HT1080 (cell line): ENCODE data around the gene DCBLD1. TPM values are rescaled to one million over a fixed set of nuclear protein-coding genes. Genes with fewer than 3 reads are reported as not detected.
"Not testable (repeated sequence)": the region's sequence is repeated elsewhere in the genome, so short reads cannot be mapped to it uniquely, and the experiment has no call there.

ENCODE experiments used
- DNase-seq: peaks from one replicate; pipeline ENCODE4 v3.0.0-alpha.2; 2015; ENCODE audit warnings: low read depth
- polyA plus RNA-seq, 2 experiments: library from polyadenylated mRNA; depleted of rRNA; stranded (reverse); fragments of >200 nt; gene quantifications; 2 replicates each; pipeline ENCODE4 v1.2.3, GENCODE V29; 2015
- total RNA-seq: library from RNA; depleted of rRNA; stranded (reverse); fragments of >200 nt; shearing (Covaris generic); gene quantifications from 2 replicates; pipeline ENCODE4 v1.2.3, GENCODE V29; 2014; rRNA removed

Gene DCBLD1
- 29.5 and 30.7 TPM in 2 replicates for total RNA-seq
- 20.3 and 25.8 TPM in 2 replicates for polyA plus RNA-seq (2015; cell fraction: cytosol; rRNA removed)
- polyA plus RNA-seq (2015; cell fraction: nucleus; rRNA removed): 38.8 and 55.1 TPM in 2 replicates

DNA sequence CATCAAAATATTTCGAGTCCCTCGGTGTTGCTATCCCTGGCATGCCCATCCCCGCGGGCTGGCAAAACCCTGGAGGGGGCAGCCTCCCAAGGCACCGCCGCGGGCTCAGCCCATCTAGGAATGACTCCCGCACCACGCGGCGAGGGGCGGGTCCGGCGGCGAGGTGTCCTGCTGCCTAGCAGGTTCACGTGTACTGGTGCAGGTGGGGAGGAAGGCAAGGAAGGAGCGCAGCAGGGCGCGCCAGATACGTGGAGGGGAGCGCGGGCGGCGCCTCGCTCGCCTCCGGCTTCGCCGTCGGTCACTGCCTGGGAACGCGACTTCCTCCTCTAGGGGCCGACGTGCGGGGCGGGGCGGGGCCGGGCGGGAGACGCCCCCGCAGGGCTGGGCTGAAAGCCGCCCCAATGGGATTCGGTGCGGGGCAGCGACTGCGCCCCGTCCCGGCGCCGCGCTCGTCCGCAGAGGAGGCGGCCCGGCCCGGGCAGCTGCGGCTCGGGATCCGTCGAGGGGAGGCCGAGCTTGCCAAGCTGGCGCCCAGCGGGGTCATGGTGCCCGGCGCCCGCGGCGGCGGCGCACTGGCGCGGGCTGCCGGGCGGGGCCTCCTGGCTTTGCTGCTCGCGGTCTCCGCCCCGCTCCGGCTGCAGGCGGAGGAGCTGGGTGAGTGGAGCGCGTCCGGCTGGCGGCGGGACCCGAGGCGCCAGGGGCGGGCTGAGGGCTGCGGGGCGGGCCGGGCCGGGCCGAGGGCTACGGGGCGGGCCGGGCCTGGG lies at the start of gene DCBLD1:
TSS of gene DCBLD1 (plus strand) at position 435 of the 764 bp plus-strand sequence. CDS start at position 543, 108 bp downstream.
- peak; percentile 72 for DNase-seq

DNA sequence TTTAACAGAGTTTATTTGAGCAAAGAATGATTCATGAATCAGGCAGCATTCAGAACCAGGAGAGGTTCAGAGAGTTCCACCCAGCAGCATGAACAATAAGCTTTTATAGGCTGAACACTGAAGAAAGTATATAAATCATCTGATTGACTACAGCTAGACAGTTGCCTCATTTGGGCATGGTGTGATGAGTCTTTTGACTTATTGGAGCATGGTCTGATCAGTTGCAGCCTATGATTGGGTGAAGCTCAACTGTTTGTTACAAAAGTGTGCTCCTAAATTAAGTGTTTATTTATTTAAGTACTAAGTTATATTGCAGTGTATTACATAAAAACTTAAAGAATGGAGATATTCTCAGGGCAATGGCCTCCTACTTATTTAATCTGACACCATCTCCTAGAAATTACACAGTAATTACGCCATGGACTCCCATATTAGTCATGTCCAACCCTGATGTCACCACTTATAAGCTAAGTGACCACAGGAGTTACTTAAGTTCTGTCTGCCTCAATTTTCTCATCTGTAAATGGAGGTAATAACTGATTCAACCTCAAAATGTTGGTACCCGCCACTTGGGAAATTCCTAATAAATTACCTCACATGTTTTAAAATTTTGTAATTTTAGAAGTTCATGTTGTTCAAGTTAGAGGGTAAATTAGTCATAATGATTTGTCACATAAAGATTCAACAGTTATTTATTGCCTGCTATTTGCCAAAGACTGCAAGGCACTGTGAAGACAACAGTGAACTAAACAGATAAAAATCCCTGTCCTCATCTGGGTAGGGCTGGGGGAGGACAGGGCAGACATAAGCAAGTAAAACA lies 41.6 kb upstream of the DCBLD1 start:
- DNase-seq: peak; percentile 75

DNA sequence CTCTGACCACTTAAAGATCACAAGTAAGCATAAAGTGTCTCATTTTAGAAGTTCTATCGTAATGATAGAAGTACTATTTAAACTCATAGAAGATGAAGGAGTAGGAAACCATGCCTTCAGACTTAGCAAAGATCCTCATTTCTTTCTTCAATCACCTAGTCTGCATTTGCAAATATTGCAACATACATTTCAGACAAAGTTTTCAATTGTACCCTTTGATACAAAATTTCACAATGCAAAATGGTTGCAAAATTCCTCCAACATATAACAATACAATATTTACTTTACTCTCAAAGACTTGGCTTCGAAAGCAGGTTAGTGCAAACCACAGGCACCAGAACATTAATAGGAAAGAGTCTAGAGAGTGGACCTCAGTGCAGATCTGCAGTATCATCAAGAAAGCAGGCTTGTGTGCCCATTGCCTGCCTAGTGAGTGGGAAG lies 40.6 kb upstream of the DCBLD1 start:
- peak; percentile 32 for DNase-seq

DNA sequence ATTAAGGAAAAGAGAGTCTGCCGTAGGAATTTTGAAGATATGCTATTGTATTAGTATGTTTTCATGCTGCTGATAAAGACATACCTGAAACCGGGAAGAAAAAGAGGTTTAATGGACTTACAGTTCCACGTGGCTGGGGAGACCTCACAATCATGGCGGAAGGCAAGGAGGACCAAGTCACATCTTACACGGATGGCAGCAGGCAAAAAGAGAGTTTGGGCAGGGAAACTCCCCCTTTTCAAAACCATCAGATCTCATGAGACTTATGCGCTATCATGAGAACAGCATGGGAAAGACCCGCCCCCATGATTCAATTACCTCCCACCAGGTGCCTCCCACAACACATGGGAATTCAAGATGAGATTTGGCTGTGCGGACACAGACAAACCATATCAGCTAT lies 40.2 kb upstream of the DCBLD1 start:
- not testable (repeated sequence) for DNase-seq

DNA sequence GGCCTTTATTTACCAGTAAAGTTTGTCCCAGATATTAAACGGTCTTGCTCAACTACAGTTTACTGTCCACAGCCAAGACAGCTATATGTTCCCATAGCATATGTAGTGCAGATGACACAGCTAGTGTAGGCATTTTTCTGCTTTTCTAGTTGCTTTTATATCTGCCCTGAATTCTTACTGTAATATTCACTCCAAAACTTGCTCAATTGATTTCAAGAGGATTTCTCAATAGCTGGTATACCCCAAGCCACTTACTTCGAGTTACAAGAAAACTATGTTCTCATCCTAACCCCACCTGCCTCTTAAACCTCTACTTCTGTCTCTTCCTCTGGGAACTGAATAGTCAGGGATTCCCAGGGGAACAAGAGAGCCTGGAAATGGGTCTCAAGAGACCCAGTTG lies 37.9 kb upstream of the DCBLD1 start:
- DNase-seq: no peak

DNA sequence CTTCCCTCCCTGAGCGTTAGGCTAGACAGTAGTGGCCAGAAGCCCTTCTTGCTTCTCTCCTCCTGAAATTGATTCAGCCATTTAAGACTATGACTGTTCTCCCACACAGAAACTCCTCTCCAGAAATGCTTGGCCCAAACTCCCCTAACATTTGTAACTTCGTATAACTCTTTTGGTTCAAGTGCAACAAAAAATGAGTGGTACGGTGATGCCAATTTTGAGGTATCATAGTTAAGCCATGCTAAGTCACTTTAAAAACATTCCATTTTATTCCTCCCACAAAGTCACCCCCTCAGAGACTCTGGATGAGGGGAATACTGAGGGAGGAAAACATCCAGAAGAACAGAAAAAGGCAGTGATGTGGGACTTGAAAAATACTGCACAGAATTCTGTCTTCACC lies 35.6 kb upstream of the DCBLD1 start:
- DNase-seq: no peak

DNA sequence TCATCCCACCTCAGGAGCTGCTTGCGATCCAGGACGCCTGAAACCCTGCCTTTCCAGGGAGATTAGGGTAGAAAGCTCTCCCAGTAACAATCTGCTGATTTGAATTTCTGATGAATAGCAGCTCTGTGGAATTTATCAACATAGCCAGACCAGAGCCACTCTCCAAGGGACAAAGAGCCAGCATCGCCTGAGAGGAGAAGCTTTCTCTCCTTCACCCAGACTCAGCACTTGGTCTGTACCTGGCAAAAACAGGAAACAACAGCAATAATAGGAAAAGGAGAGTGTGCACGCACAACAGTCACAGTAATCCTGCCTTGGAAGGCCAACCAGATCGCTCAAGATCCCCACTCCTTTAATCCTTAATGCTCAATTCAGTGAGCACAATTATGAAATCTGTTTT lies 34.5 kb upstream of the DCBLD1 start:
- DNase-seq: no peak

DNA sequence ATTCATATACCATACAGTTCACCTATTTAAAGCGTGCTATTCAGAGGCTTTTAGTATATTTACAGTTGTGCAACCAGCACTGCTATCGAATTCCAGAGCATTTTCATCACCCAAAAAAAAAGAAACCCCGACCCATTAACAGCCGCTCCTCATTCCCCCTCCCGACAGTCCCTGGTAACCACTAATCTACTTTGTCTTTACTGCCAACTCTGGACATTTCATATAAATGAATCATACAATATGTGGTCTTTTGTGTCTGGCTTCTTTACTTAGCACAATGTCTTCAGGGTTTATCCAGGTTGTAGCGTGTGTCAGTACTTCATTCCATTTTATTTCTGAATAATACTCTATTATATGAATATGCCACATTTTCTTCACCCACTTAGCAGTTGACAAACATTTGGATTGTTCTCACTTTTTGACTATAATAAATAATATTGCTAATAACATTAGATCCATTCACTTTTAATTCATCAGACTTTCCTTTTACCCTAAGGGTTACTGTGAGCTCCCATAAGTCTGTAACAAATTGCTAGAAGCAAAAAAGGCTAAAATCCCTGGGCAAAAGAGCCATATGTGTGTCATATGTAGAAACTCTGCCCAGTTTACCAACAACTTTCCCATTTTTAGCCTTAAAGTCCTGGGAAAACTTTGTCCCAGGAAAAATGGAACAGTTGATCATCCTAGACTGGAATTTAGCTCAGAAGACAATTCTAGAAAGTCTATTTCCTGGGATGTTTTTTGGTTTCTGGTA lies 33.6 kb upstream of the DCBLD1 start:
- peak; percentile 95 for DNase-seq

DNA sequence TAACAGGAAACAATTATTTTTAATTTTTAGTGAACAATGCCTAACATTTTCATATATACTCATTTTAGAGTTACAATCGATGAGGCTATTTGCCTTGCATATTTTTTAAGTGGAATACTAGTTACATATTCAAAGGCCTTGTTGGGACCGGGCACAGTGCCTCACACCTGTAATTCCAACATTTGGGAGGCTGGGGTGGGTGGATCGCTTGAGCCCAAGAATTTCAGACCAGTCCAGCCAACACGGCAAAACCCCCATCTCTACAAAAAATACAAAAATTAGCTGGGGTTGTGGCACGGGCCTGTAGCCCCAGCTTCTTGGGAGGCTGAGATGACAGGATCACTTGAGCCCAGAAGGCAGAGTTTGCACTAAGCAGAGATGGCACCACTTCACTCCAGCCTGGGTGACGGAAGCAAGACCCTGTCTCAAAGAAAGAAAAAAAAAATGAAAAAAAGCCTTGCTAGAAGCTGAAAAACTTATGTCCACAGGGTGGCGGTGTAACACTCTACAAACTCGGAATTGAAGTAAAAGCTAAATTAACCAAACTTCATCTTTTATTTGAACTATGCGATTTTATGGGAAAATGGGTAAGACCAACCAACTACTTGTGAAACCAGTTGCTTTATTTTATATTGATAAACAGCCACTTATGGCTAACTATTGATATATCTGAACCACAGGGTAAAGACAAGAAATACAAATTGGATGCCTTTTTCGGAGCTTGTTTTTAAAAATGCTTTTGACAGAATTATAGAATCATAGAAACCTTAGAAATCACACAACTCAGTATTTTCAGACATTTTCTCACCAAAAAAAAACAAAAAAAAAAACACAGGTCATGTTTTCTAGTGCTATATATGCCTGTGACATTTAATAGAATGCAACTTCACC lies 32.7 kb upstream of the DCBLD1 start:
- DNase-seq: peak; percentile 72

DNA sequence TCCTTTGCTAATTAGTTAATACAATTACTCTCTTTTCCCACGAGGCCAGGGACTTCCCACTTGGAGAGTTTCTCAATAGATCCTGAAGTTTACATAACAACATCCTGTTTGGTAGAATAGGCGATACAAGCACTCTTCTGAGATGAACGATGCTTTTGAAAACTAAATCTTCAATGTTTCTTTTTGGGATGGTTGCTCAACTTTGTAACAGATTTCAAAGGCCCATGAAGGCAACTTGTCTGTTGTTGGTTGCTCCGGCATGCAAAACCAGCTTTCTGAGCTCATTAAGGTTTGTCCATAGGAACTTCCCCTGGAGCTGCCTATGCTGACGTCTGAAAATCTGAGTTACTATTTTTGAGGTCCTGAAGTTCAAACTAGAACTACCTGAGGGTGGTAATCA lies 30.8 kb upstream of the DCBLD1 start:
- DNase-seq: no peak

DNA sequence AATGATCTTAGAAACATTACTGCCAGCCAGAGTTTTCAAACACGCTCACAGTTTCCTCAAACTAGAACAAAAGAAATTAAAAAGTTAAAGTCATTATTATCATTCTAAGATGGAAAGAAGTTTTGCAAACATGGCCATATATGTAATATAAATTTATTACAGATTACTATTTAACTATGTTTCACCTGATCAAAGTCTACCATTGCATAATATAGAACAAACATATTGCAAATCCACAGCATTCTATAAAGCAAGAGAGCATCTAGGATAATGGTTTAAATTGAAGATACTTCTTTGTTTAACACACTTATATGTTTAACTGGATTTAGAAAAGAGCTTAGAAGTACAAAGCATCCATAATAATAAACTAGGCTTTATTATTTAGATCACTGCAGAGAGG lies 26.2 kb upstream of the DCBLD1 start:
- no peak for DNase-seq

DNA sequence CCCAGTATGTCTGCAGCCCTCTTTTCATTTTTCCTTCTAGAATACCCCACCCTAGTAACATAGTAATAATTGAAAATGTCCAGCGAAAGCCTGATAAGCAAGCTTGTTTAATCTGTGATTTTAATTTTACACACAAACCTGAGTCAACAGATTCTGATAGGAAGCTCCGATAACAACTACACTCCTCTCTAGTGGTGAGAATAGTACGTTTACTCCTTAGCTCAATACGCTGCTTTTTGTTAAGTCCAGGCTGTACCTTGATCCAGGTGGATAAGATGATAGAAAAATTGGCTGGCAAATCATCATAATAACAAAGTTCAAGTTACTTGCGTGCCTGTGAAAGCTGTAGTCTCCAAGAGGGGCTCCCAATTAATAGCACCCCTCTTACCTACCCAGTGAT lies 25.5 kb upstream of the DCBLD1 start:
- DNase-seq: no peak

DNA sequence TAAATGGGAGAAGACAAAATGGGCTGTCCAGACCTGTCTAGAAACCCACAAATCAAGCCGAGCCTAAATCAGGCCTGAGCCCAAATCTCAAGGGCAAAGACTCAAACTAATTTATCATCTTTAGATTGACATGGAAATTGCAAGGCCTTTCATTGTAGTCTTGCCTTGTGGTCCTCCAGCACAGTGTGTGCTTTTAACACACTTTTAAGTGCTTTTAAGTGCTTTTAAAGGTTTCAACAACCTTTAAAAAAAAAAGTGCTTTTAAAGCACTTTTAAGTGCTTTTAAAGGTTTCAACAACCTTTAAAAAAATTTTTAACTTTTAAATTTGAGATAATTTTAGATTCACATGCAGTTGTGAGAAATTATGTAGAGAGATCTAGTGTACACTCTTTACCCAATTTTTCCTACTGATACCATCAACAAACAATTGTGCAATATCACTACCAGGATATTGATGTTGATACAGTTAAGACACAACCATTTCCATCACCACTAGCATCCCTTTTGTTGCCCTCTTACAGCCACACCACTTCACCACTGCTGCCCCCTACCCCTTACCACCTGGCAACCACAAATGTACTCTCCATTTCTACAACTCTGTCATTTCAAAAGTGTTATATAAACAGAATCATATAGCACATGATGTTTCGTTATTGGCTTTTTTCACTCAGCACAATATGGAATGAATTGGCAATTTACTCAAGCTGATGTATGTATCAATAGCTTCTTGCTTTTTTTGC lies 23.1 kb upstream of the DCBLD1 start:
- no peak for DNase-seq

DNA sequence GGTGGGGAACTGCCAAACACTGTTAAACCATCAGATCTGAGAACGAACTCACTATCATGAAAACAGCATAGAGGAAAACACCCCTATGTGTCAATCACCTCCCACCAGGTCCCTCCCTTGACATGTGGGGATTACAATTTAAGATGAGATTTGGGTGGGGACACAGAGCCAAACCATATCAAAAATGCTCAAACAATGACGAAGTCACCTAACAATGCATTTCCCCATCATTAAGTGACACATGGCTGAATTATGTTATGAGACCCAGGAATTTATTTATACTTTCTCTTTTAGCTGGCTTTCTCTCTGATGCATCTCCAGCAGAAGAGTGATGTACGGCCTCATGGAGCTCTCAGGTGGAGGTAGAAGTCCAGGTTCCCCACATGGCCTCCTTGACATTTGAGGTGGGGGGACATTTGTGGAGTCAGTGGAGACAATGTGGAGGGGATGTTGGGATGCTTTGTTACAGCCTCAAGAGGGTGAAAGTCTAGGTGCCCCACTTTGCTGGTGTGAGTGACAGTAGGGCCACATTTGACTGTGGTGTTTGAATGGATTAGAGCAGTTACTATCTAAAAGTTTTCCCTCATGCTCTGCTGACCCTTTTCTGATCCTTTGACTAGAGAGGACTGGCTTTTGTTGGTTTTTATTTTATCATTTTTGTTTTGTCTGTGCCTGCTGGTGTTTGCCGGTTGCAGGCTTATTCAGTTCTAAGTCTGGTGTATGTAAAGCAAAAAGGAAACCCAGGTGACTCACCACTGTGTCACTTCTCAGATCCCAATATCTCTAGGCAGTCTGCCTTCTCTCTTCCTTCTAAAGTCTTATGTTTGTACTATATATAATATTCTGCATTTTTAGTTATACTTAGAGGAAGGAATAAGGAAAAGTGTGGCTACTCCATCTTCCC lies 18.5 kb upstream of the DCBLD1 start:
- DNase-seq: peak; percentile 83

DNA sequence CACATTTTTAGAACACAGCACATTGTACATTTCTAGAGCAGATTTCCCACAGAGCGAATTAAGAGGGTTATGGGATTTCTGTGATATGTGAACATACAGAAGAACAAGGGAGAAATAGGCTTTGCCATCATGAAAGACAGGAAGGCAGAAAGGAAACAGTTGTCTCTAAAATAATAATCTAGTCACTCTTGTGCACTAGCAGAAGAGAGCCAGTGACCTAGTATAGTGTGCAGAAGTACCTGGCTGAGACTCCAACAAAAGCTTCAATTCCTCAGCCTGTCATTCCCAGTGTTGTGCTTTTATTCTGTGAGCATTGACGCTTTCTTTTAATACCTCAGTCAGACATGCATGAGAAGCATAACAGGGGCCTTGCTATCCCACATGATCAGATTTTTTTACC lies 17.8 kb upstream of the DCBLD1 start:
- DNase-seq: no peak

DNA sequence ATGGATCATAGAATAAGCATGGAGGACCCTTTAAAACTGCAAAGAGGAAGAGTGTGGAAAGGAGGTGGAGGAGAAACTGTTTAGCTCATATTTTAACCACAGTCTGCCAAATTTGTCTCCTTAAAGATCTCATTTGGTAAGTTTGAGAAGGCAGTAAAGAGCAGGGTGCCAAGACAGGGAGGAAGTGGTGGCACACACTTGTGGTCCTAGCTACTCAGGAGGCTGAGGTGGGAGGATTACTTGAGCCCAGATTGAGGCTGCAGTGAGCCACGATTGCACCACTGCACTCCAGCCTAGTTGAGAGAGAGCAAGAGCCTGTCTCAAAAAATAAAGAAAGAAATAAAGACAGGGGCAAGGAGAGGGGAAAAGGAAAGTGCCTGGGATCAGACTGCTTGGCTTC lies 16.8 kb upstream of the DCBLD1 start:
- no peak for DNase-seq

DNA sequence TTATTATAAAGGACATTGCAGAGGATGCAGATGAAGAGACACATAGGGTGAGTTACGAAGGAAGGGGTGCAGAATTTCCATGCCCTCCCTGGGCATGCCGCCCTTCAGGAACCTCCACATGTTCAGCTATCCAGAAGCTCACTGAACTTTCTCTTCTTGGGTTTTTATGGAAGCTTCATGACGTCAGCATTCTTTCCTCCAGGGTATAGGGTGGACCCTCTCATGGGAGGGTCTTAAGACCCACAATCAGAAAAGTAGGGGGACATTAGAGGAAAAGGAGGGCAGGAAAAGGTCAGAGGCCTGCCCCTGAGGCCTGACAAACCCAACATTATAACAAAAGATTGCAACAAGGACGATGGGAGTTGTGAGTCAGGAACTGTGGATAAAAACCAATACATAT lies 14.6 kb upstream of the DCBLD1 start:
- DNase-seq: no peak

DNA sequence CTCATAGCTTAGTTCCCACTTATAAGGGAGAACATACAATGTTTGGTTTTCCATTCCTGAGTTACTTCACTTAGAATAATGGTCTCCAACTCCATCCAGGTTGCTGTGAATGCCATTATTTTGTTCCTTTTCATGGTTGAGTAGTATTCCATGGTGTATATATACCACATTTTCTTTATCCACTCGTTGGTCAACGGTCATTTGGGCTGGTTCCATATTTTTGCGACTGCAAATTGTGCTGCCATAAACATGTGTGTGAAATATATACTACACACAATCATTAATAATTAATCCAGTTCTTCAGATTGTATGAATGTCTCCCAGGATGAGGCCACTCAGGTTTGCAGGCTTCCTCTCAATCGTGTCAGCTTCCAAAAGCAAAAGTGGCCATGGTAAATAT lies 13.9 kb upstream of the DCBLD1 start:
- not testable (repeated sequence) for DNase-seq

DNA sequence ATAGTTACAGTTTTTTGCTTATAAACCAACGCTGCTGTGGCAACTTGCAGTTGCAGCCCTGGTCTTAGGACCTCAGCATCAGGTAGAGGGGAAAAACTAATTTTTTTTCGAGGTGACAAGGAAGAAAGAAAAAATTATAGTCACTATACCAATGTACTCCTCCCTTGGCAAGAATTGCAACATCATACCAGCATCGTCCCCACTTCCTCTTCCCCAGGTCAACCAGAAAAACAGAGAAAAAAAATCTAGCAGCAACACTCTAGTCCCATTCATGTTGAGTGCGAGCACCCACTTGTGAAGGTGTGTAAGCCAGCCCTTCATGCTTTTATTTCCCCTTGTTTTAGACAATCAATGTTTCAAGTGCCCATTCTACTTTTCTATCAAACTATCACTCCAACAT lies 13.1 kb upstream of the DCBLD1 start:
- DNase-seq: no peak
